ENCODE results near the gene GNRH2. TPM values are rescaled to one million over a fixed set of nuclear protein-coding genes. Genes with fewer than 3 reads are reported as not detected.

The GNRH2 gene
- total RNA-seq, 2 donors from 2014 or later: 2.5 TPM; not detected in 1

- Histone ChIP-seq H3K4me3 (ENCODE audit: low read length) (no peak overlapping the region), H3K36me3 (ENCODE audit: control insufficient read depth, insufficient read depth, low read length) (peaks cover 61% of the 10 kb centered on the region), H3K9me3 (ENCODE audit: control insufficient read depth, low read length) (no peaks in the 10 kb centered on the region), H3K4me1 (ENCODE audit: control insufficient read depth, insufficient read depth, low read length) (peaks cover 10% of the 10 kb centered on the region), H3K27ac (ENCODE audit: low read depth, low read length) (no peak overlapping the region), H3K9ac (ENCODE audit: extremely low read depth, low read length, poor library complexity, severe bottlenecking) (no peak overlapping the region), H3K27me3 (ENCODE audit: control insufficient read depth, insufficient read depth, low read length, poor library complexity, severe bottlenecking) (no peaks in the 10 kb centered on the region)
- 84 to 98% methylated on average over 3 of the region's 3 CpGs for WGBS, 2 experiments (ENCODE audit: insufficient coverage in 1 of 2, insufficient read length in 1 of 2)
- Mint-ChIP-seq H3K9me3 (no peaks in the 10 kb centered on the region), H3K27ac (no peak overlapping the region), H3K4me3 (no peak overlapping the region), H3K4me1 (peaks cover 18% of the 10 kb centered on the region), H3K36me3 (ENCODE audit: low read depth) (peaks cover 55% of the 10 kb centered on the region), H3K27me3 (ENCODE audit: insufficient read depth) (no peaks in the 10 kb centered on the region)
- TF ChIP-seq CTCF (conservative IDR thresholded peaks at IDR 0.05): no peak
- no peak for DNase-seq
Measured at GRCh38 chr20:3037654-3038053, 5.8 kb upstream of the GNRH2 start.

GRCh38 chr20:3038454-3038853 lies 5.0 kb upstream of the GNRH2 start:
- Mint-ChIP-seq H3K4me3 (no peak overlapping the region), H3K9me3 (no peaks in the 10 kb centered on the region), H3K4me1 (peaks cover 18% of the 10 kb centered on the region), H3K27ac (peak overlapping the region; percentile 57), H3K27me3 (ENCODE audit: insufficient read depth) (no peaks in the 10 kb centered on the region), H3K36me3 (ENCODE audit: low read depth) (peaks cover 55% of the 10 kb centered on the region)
- Histone ChIP-seq H3K27ac (ENCODE audit: low read depth, low read length) (no peak overlapping the region), H3K4me3 (ENCODE audit: low read length) (no peak overlapping the region), H3K4me1 (ENCODE audit: control insufficient read depth, insufficient read depth, low read length) (peaks cover 10% of the 10 kb centered on the region), H3K9me3 (ENCODE audit: control insufficient read depth, low read length) (no peaks in the 10 kb centered on the region), H3K9ac (ENCODE audit: extremely low read depth, low read length, poor library complexity, severe bottlenecking) (no peak overlapping the region), H3K36me3 (ENCODE audit: control insufficient read depth, insufficient read depth, low read length) (peaks cover 61% of the 10 kb centered on the region), H3K27me3 (ENCODE audit: control insufficient read depth, insufficient read depth, low read length, poor library complexity, severe bottlenecking) (no peaks in the 10 kb centered on the region)
- WGBS, 2 experiments (ENCODE audit: insufficient coverage in 1 of 2, insufficient read length in 1 of 2): 68 to 100% methylated on average over 3 to 5 of the region's 5 CpGs
- no peak for DNase-seq
- no peak for TF ChIP-seq CTCF (conservative IDR thresholded peaks at IDR 0.05)

- H3K9me3 ChIP-seq (ENCODE audit: control insufficient read depth, low read length): no peaks in the 10 kb centered on the region
Measured at GRCh38 chr20:3039426-3039825, 4.0 kb upstream of the GNRH2 start.

More at GRCh38 chr20:3039426-3039825, 4.0 kb upstream of the GNRH2 start:
- no peak overlapping the region for H3K27ac ChIP-seq (ENCODE audit: low read depth, low read length)
- H3K36me3 ChIP-seq (ENCODE audit: control insufficient read depth, insufficient read depth, low read length): peaks cover 57% of the 10 kb centered on the region
- Mint-ChIP-seq H3K27me3 (ENCODE audit: insufficient read depth) (no peaks in the 10 kb centered on the region), H3K9me3 (no peaks in the 10 kb centered on the region), H3K27ac (no peak overlapping the region), H3K4me3 (no peak overlapping the region), H3K4me1 (peaks cover 18% of the 10 kb centered on the region), H3K36me3 (ENCODE audit: low read depth) (peaks cover 49% of the 10 kb centered on the region)
- no peak for TF ChIP-seq CTCF (conservative IDR thresholded peaks at IDR 0.05)
- H3K4me1 ChIP-seq (ENCODE audit: control insufficient read depth, insufficient read depth, low read length): peaks cover 10% of the 10 kb centered on the region
- whole genome bisulfite sequencing, 2 experiments (ENCODE audit: insufficient coverage in 1 of 2, insufficient read length in 1 of 2): 99 to 100% methylated on average over 1 to 4 of the region's 4 CpGs
- no peaks in the 10 kb centered on the region for H3K27me3 ChIP-seq (ENCODE audit: control insufficient read depth, insufficient read depth, low read length, poor library complexity, severe bottlenecking)
- no peak overlapping the region for H3K4me3 ChIP-seq (ENCODE audit: low read length)
- DNase-seq: no peak
- H3K9ac ChIP-seq (ENCODE audit: extremely low read depth, low read length, poor library complexity, severe bottlenecking): no peak overlapping the region
